Mucosa of rectum (tissue), 2 donors: ENCODE results near the gene LATS1.

Experiments
- H3K27ac ChIP-seq, 2 donors: one replicate each; pipeline ENCODE4 v1.7.0; 2013; ENCODE audit warnings: inconsistent platforms in 2 of 2, low read depth in 2 of 2, low read length in 2 of 2
- H3K27me3 ChIP-seq, 2 donors: one replicate each; pipeline ENCODE4 v1.7.0; 2013; ENCODE audit warnings: low read length in 2 of 2; ENCODE audit not compliant: control insufficient read depth in 2 of 2, insufficient read depth in 2 of 2
- H3K36me3 ChIP-seq, 2 donors: one replicate each; pipeline ENCODE4 v1.7.0; 2013; ENCODE audit warnings: low read length in 2 of 2; ENCODE audit not compliant: control insufficient read depth in 2 of 2, insufficient read depth in 2 of 2
- H3K4me1 ChIP-seq, 2 donors: one replicate each; pipeline ENCODE4 v1.7.0; 2013; ENCODE audit warnings: low read length in 2 of 2, mild to moderate bottlenecking in 1 of 2; ENCODE audit not compliant: control insufficient read depth in 2 of 2, insufficient read depth in 2 of 2
- H3K4me3 ChIP-seq, 2 donors: one replicate each; pipeline ENCODE4 v1.7.0; 2013; ENCODE audit warnings: low read length in 2 of 2
- H3K9ac ChIP-seq, 2 donors: one replicate each; pipeline ENCODE4 v1.7.0; 2013; ENCODE audit warnings: low read length in 2 of 2, low read depth in 1 of 2, mild to moderate bottlenecking in 1 of 2
- H3K9me3 ChIP-seq, 2 donors: one replicate each; pipeline ENCODE4 v1.7.0; 2013; ENCODE audit warnings: low read length in 2 of 2; ENCODE audit not compliant: control insufficient read depth in 2 of 2
- donor health status: healthy.
- donor health status: Normal muscosa, but diverticular disease.

The LATS1 gene

GRCh38 chr6:149628875-149629510, 88.9 kb downstream of the LATS1 start:
- Histone ChIP-seq H3K27ac (no peak overlapping the region), H3K4me3 (no peak overlapping the region), H3K9ac (no peak overlapping the region), H3K27me3 (no peaks in the 10 kb centered on the region), H3K4me1 (no peaks in the 10 kb centered on the region), H3K36me3 (peaks cover 3 to 6% of the 10 kb centered on the region in 2 donors), H3K9me3 (no peaks in the 10 kb centered on the region)

GRCh38 chr6:149627672-149628071, 90.2 kb downstream of the LATS1 start:
- no peak overlapping the region for H3K4me3 ChIP-seq
- H3K4me1 ChIP-seq: no peaks in the 10 kb centered on the region
- H3K9me3 ChIP-seq: no peaks in the 10 kb centered on the region
- H3K36me3 ChIP-seq: peaks cover 3 to 6% of the 10 kb centered on the region in 2 donors
- no peak overlapping the region for H3K27ac ChIP-seq
- no peak overlapping the region for H3K9ac ChIP-seq
- no peaks in the 10 kb centered on the region for H3K27me3 ChIP-seq

- Histone ChIP-seq H3K27ac (no peak overlapping the region), H3K4me3 (no peak overlapping the region), H3K36me3 (peaks cover 11 to 15% of the 10 kb centered on the region in 2 donors), H3K9ac (no peak overlapping the region), H3K27me3 (no peaks in the 10 kb centered on the region), H3K9me3 (no peaks in the 10 kb centered on the region), H3K4me1 (no peaks in the 10 kb centered on the region)
These were observed 102.1 kb downstream of the LATS1 start for GRCh38 chr6:149615805-149616204.

- no peaks in the 10 kb centered on the region for H3K9me3 ChIP-seq
- no peak overlapping the region for H3K9ac ChIP-seq
- peaks cover 4 to 15% of the 10 kb centered on the region in 2 donors for H3K36me3 ChIP-seq
- H3K4me3 ChIP-seq: no peak overlapping the region
- H3K27ac ChIP-seq: no peak overlapping the region
- H3K4me1 ChIP-seq: no peaks in the 10 kb centered on the region
- no peaks in the 10 kb centered on the region for H3K27me3 ChIP-seq
These were observed 103.6 kb downstream of the LATS1 start for GRCh38 chr6:149614337-149614736.

DNA sequence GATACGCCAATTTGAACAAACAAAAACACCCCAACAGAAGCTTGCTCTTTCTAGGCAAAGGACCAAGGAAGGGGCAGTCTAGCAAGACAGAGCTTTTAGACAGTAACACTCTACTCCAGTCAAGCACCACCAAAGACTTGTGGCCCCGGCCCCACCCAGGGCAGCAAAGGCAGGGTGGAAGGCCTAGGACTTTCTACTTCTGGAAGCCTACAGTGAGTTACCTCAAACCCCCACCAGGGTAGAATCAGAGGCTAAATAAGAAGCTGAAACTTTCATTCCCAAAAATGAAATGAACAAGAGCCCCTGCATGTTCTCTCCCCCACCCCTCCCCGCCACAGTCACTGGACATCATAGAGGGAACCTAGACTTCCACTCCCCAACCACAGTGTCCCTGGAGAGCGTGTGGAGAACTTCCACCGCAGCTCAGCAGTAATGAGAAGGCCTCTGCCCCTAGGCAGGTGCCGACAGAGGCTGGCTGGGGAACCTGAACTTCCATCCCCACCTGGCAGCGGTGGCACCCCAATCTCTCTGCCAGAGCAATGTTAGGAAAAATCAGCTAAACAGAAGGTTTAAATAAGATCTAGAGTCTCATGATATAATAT, 109.4 kb downstream of the LATS1 start:
- Histone ChIP-seq H3K9me3 (no peaks in the 10 kb centered on the region), H3K36me3 (no peaks in the 10 kb centered on the region), H3K27me3 (no peaks in the 10 kb centered on the region), H3K9ac (no peak overlapping the region), H3K4me3 (no peak overlapping the region), H3K27ac (no peak overlapping the region), H3K4me1 (no peaks in the 10 kb centered on the region)
